DOHH2 (cell line): ENCODE data around the gene TRIM9.
"Not testable (repeated sequence)": the region's sequence is repeated elsewhere in the genome, so short reads cannot be mapped to it uniquely, and the experiment has no call there.

Experiments used
- H3F3A ChIP-seq: fragments of 200-600 bp; sonication (generic), shearing (Covaris generic); 2 replicates; pipeline ENCODE4 v1.6.0; 2016; ENCODE audit warnings: antibody characterized with exemption, mild to moderate bottlenecking; ENCODE audit not compliant: control insufficient read depth, insufficient read depth
- H3K27ac ChIP-seq: fragments of 200-600 bp; sonication (generic); 2 replicates; pipeline ENCODE4 v1.5.1; 2014; ENCODE audit warnings: low read depth, mild to moderate bottlenecking, low read length, moderate library complexity
- H3K27me3 ChIP-seq: fragments of 200-600 bp; sonication (generic); 2 replicates; pipeline ENCODE4 v1.6.1; 2014; ENCODE audit warnings: mild to moderate bottlenecking, low read length, mixed read lengths; ENCODE audit not compliant: control insufficient read depth
- H3K36me3 ChIP-seq: fragments of 200-600 bp; sonication (generic); 2 replicates; pipeline ENCODE4 v1.6.1; 2014; ENCODE audit warnings: mild to moderate bottlenecking, low read length, moderate library complexity, mixed read lengths; ENCODE audit not compliant: control insufficient read depth
- H3K4me1 ChIP-seq: fragments of 200-600 bp; sonication (generic); 2 replicates; pipeline ENCODE4 v1.6.1; 2014; ENCODE audit warnings: mild to moderate bottlenecking, low read length, mixed read lengths; ENCODE audit not compliant: control insufficient read depth
- H3K4me2 ChIP-seq: fragments of 200-600 bp; sonication (generic); 2 replicates; pipeline ENCODE4 v1.6.0; 2014; ENCODE audit warnings: mild to moderate bottlenecking, low read length, moderate library complexity
- H3K4me3 ChIP-seq: fragments of 200-600 bp; sonication (generic); 2 replicates; pipeline ENCODE4 v1.5.1; 2014; ENCODE audit warnings: mild to moderate bottlenecking, low read length, mixed read lengths
- H3K79me2 ChIP-seq: fragments of 200-600 bp; sonication (generic); 2 replicates; pipeline ENCODE4 v1.6.1; 2014; ENCODE audit warnings: mild to moderate bottlenecking, low read length, mixed read lengths; ENCODE audit not compliant: control insufficient read depth
- H3K9me2 ChIP-seq: fragments of 200-600 bp; sonication (generic); replicated peaks from 2 replicates; pipeline ENCODE4 v1.6.1; 2014; ENCODE audit warnings: mild to moderate bottlenecking, low read length, mixed read lengths; ENCODE audit not compliant: control insufficient read depth
- H3K9me3 ChIP-seq: fragments of 200-600 bp; sonication (generic); 2 replicates; pipeline ENCODE4 v1.6.1; 2014; ENCODE audit warnings: antibody characterized with exemption, low read length, mixed read lengths; ENCODE audit not compliant: control insufficient read depth, insufficient read depth
- H4K20me1 ChIP-seq: fragments of 200-600 bp; sonication (generic); 2 replicates; pipeline ENCODE4 v1.6.0; 2014; ENCODE audit warnings: low read depth, mild to moderate bottlenecking, antibody characterized with exemption, low read length, moderate library complexity; ENCODE audit not compliant: control insufficient read depth, insufficient read depth
- CTCF ChIP-seq: fragments of 200-600 bp; sonication (generic); IDR thresholded peaks from one replicate; pipeline ENCODE4 v1.5.1; 2014; ENCODE audit warnings: antibody characterized with exemption, mild to moderate bottlenecking, low read depth, low read length; ENCODE audit not compliant: poor library complexity, severe bottlenecking
- EZH2phosphoT487 ChIP-seq: fragments of 200-600 bp; sonication (generic); IDR thresholded peaks from 2 replicates; pipeline ENCODE4 v1.6.1; 2017; ENCODE audit warnings: borderline replicate concordance, mild to moderate bottlenecking, antibody characterized with exemption, low read length, moderate library complexity, mixed read lengths

TRIM9 gene

GRCh38 chr14:50943261-50943942, 151.5 kb downstream of the TRIM9 start:
- TF ChIP-seq EZH2phosphoT487, result no peak
- TF ChIP-seq CTCF, result no peak
- Histone ChIP-seq H4K20me1 (no peaks in the 10 kb centered on the region), H3K36me3 (no peaks in the 10 kb centered on the region), H3K27me3 (peaks cover 16% of the 10 kb centered on the region), H3K4me1 (peaks cover 13% of the 10 kb centered on the region), H3K4me2 (peak overlapping the region; percentile 95), H3K79me2 (no peaks in the 10 kb centered on the region), H3F3A (peaks cover 3% of the 10 kb centered on the region; the same call in 1 of the 2 replicates), H3K4me3 (peak overlapping the region; percentile 84), H3K27ac (no peak overlapping the region), H3K9me2 (no peaks in the 10 kb centered on the region), H3K9me3 (no peaks in the 10 kb centered on the region)

DNA sequence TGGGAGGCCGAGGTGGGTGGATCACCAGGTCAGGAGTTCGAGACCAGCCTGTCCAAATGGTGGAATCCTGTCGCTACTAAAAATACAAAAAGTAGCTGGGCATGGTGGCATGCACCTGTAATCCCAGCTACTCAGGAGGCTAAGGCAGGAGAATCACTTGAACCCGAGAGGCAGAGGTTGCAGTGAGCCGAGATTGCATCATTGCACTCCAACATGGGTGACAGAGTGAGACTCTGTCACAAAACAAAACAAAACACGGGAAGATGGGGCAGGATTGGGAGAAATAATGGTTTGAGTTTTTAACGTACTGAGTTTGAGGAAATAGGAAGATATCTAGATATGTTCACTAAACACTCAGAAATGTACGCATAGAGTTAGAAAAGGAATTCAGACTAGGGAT, 153.3 kb downstream of the TRIM9 start:
- H3K9me3 ChIP-seq, H3K27ac ChIP-seq, H3K36me3 ChIP-seq, H3K4me3 ChIP-seq, H3F3A ChIP-seq, H3K9me2 ChIP-seq, H3K79me2 ChIP-seq, H3K4me2 ChIP-seq, H4K20me1 ChIP-seq: not testable (repeated sequence)
- peaks cover 16% of the 10 kb centered on the region for H3K27me3 ChIP-seq
- H3K4me1 ChIP-seq, result peaks cover 13% of the 10 kb centered on the region

- Histone ChIP-seq H3K9me3 (no peaks in the 10 kb centered on the region), H3K79me2 (no peaks in the 10 kb centered on the region), H3F3A (no peaks in the 10 kb centered on the region), H3K27me3 (peaks cover 16% of the 10 kb centered on the region), H3K36me3 (no peaks in the 10 kb centered on the region), H4K20me1 (no peaks in the 10 kb centered on the region), H3K9me2 (no peaks in the 10 kb centered on the region), H3K27ac (no peak overlapping the region), H3K4me1 (peaks cover 13% of the 10 kb centered on the region), H3K4me2 (no peak overlapping the region), H3K4me3 (no peak overlapping the region)
- TF ChIP-seq EZH2phosphoT487 (no peak), CTCF (no peak)
These were observed 153.8 kb downstream of the TRIM9 start for GRCh38 chr14:50941151-50941550.

DNA sequence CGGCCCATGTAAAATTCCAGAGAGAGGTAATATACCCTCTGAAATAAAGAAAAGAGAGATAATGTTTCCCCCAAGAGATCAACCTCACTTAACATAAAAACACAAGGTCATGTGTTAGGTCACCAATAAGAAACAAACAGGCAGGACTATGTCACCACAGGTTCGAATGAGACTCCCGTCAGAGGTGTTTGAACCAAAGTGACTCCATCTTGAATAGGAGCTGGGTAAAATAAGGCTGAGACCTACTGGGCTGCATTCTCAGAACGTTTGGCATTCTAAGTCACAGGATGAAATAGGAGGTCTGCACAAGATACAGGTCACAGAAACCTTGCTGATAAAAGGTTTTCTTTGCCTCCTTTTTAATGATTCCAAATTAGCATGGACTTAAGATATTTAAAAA, 157.1 kb downstream of the TRIM9 start:
- H3K36me3 ChIP-seq, result no peaks in the 10 kb centered on the region
- H3K9me3 ChIP-seq, result no peaks in the 10 kb centered on the region
- H3K27ac ChIP-seq, result no peak overlapping the region
- H3K4me1 ChIP-seq, result no peaks in the 10 kb centered on the region
- no peak overlapping the region for H3K4me2 ChIP-seq
- H3K27me3 ChIP-seq, result no peaks in the 10 kb centered on the region
- TF ChIP-seq EZH2phosphoT487 (no peak), CTCF (no peak)
- H3F3A ChIP-seq, result no peaks in the 10 kb centered on the region
- H3K4me3 ChIP-seq, result no peak overlapping the region
- H4K20me1 ChIP-seq, result no peaks in the 10 kb centered on the region
- no peaks in the 10 kb centered on the region for H3K79me2 ChIP-seq
- no peaks in the 10 kb centered on the region for H3K9me2 ChIP-seq
